Rectal smooth muscle tissue (tissue), 1 donor: Measurements from ENCODE around the gene PLSCR3.
A peak's percentile ranks its signal among the peaks of the same experiment; 100 is the strongest.

ENCODE experiments used
- H3K27ac ChIP-seq: one replicate; pipeline ENCODE4 v1.7.0; 2013; ENCODE audit warnings: low read depth, low read length, inconsistent platforms
- H3K27me3 ChIP-seq: one replicate; pipeline ENCODE4 v1.7.0; 2013; ENCODE audit warnings: low read length; ENCODE audit not compliant: control insufficient read depth, insufficient read depth
- H3K36me3 ChIP-seq: one replicate; pipeline ENCODE4 v1.7.0; 2013; ENCODE audit warnings: low read length; ENCODE audit not compliant: control insufficient read depth, insufficient read depth
- H3K4me1 ChIP-seq: one replicate; pipeline ENCODE4 v1.7.0; 2013; ENCODE audit warnings: low read length; ENCODE audit not compliant: control insufficient read depth, insufficient read depth
- H3K4me3 ChIP-seq: one replicate; pipeline ENCODE4 v1.7.0; 2013; ENCODE audit warnings: low read length
- H3K9ac ChIP-seq: one replicate; pipeline ENCODE4 v1.7.0; 2013; ENCODE audit warnings: low read length

The PLSCR3 gene

GRCh38 chr17:7408252-7408727 lies 14.0 kb upstream of the PLSCR3 start:
- peaks cover 5% of the 10 kb centered on the region for H3K4me1 ChIP-seq
- H3K27me3 ChIP-seq: peaks cover 4% of the 10 kb centered on the region
- H3K4me3 ChIP-seq: no peak overlapping the region
- H3K36me3 ChIP-seq: peaks cover 6% of the 10 kb centered on the region
- H3K9ac ChIP-seq: no peak overlapping the region
- no peak overlapping the region for H3K27ac ChIP-seq

GRCh38 chr17:7407485-7408251 lies 13.3 kb upstream of the PLSCR3 start, which contains the start of gene NLGN2:
NLGN2 (plus strand) TSS chr17:7407845; CDS start chr17:7408256, 411 bp downstream.
- peaks cover 6% of the 10 kb centered on the region for H3K36me3 ChIP-seq
- no peak within 1 kb of the TSS for H3K4me3 ChIP-seq
- H3K27ac ChIP-seq: no peak within 1 kb of the TSS
- peaks cover 4% of the 10 kb centered on the region for H3K27me3 ChIP-seq
- H3K4me1 ChIP-seq: peaks cover 11% of the 10 kb centered on the region
- no peak within 1 kb of the TSS for H3K9ac ChIP-seq

- H3K36me3 ChIP-seq: peaks cover 6% of the 10 kb centered on the region
- peaks cover 4% of the 10 kb centered on the region for H3K27me3 ChIP-seq
- no peak overlapping the region for H3K4me3 ChIP-seq
- H3K4me1 ChIP-seq: peaks cover 12% of the 10 kb centered on the region
- H3K9ac ChIP-seq: no peak overlapping the region
- no peak overlapping the region for H3K27ac ChIP-seq
These were observed 12.8 kb upstream of the PLSCR3 start for GRCh38 chr17:7407082-7407481.

GRCh38 chr17:7406235-7406825 lies 12.0 kb upstream of the PLSCR3 start:
- H3K27me3 ChIP-seq: peaks cover 4% of the 10 kb centered on the region

GRCh38 chr17:7405350-7406234 lies 11.3 kb upstream of the PLSCR3 start:
- H3K4me1 ChIP-seq: peaks cover 12% of the 10 kb centered on the region
- H3K36me3 ChIP-seq: peaks cover 6% of the 10 kb centered on the region
- peaks cover 4% of the 10 kb centered on the region for H3K27me3 ChIP-seq
- peak overlapping the region; percentile 16 for H3K9ac ChIP-seq
- peak overlapping the region; percentile 90 for H3K27ac ChIP-seq
- peak overlapping the region; percentile 78 for H3K4me3 ChIP-seq

More at GRCh38 chr17:7406235-7406825, 12.0 kb upstream of the PLSCR3 start:
- H3K4me1 ChIP-seq: peaks cover 12% of the 10 kb centered on the region
- H3K9ac ChIP-seq: no peak overlapping the region
- peaks cover 6% of the 10 kb centered on the region for H3K36me3 ChIP-seq
- no peak overlapping the region for H3K27ac ChIP-seq
- no peak overlapping the region for H3K4me3 ChIP-seq

- peak overlapping the region; percentile 16 for H3K9ac ChIP-seq
- H3K4me1 ChIP-seq: peaks cover 12% of the 10 kb centered on the region
- H3K27me3 ChIP-seq: peaks cover 2% of the 10 kb centered on the region
- H3K4me3 ChIP-seq: peak overlapping the region; percentile 78
- H3K27ac ChIP-seq: peak overlapping the region; percentile 90
- peaks cover 2% of the 10 kb centered on the region for H3K36me3 ChIP-seq
These were observed 10.5 kb upstream of the PLSCR3 start for GRCh38 chr17:7404737-7405349.

- H3K27ac ChIP-seq: peak within 1 kb of the TSS; percentile 90
- no peaks in the 10 kb centered on the region for H3K36me3 ChIP-seq
- peaks cover 2% of the 10 kb centered on the region for H3K27me3 ChIP-seq
- H3K4me1 ChIP-seq: peaks cover 12% of the 10 kb centered on the region
- peak within 1 kb of the TSS; percentile 87 for H3K4me3 ChIP-seq
- peak within 1 kb of the TSS; percentile 75 for H3K9ac ChIP-seq
These were observed 9.8 kb upstream of the PLSCR3 start, which contains the start of gene TMEM256 for GRCh38 chr17:7403977-7404736. TMEM256 (minus strand) TSS chr17:7404097; CDS start chr17:7404084, 13 bp downstream.

- H3K27ac ChIP-seq: peak overlapping the region; percentile 90
- H3K4me1 ChIP-seq: peaks cover 12% of the 10 kb centered on the region
- peak overlapping the region; percentile 87 for H3K4me3 ChIP-seq
These were observed 9.3 kb upstream of the PLSCR3 start for GRCh38 chr17:7403727-7403976.

GRCh38 chr17:7403043-7403726 lies 8.9 kb upstream of the PLSCR3 start:
- H3K9ac ChIP-seq: peak overlapping the region; percentile 75
- peaks cover 12% of the 10 kb centered on the region for H3K4me1 ChIP-seq
- H3K27me3 ChIP-seq: peaks cover 2% of the 10 kb centered on the region
- no peaks in the 10 kb centered on the region for H3K36me3 ChIP-seq
- H3K27ac ChIP-seq: peak overlapping the region; percentile 90
- H3K4me3 ChIP-seq: peak overlapping the region; percentile 87

More at GRCh38 chr17:7403727-7403976, 9.3 kb upstream of the PLSCR3 start:
- Histone ChIP-seq H3K27me3 (peaks cover 2% of the 10 kb centered on the region), H3K36me3 (no peaks in the 10 kb centered on the region), H3K9ac (peak overlapping the region; percentile 71)

GRCh38 chr17:7398612-7399011 lies 4.3 kb upstream of the PLSCR3 start:
- peaks cover 7% of the 10 kb centered on the region for H3K4me1 ChIP-seq
- no peak overlapping the region for H3K27ac ChIP-seq
- no peaks in the 10 kb centered on the region for H3K36me3 ChIP-seq
- no peak overlapping the region for H3K4me3 ChIP-seq
- no peak overlapping the region for H3K9ac ChIP-seq
- no peaks in the 10 kb centered on the region for H3K27me3 ChIP-seq

- H3K4me3 ChIP-seq: no peak overlapping the region
- H3K27me3 ChIP-seq: no peaks in the 10 kb centered on the region
- peaks cover 3% of the 10 kb centered on the region for H3K36me3 ChIP-seq
- H3K4me1 ChIP-seq: no peaks in the 10 kb centered on the region
- no peak overlapping the region for H3K9ac ChIP-seq
- no peak overlapping the region for H3K27ac ChIP-seq
These were observed 1.8 kb upstream of the PLSCR3 start for GRCh38 chr17:7396147-7396546.
